NK-92 treated with Interleukin-12 subunit alpha and Interleukin-12 subunit beta, amount 100 ng/mL, for 24 hours (cell line): Measurements from ENCODE around the gene CLN6.

Source experiments
- DNase-seq: peaks from one replicate; lab custom pipeline; 2025; lab: John Stamatoyannopoulos, UW

CLN6 gene

DNA sequence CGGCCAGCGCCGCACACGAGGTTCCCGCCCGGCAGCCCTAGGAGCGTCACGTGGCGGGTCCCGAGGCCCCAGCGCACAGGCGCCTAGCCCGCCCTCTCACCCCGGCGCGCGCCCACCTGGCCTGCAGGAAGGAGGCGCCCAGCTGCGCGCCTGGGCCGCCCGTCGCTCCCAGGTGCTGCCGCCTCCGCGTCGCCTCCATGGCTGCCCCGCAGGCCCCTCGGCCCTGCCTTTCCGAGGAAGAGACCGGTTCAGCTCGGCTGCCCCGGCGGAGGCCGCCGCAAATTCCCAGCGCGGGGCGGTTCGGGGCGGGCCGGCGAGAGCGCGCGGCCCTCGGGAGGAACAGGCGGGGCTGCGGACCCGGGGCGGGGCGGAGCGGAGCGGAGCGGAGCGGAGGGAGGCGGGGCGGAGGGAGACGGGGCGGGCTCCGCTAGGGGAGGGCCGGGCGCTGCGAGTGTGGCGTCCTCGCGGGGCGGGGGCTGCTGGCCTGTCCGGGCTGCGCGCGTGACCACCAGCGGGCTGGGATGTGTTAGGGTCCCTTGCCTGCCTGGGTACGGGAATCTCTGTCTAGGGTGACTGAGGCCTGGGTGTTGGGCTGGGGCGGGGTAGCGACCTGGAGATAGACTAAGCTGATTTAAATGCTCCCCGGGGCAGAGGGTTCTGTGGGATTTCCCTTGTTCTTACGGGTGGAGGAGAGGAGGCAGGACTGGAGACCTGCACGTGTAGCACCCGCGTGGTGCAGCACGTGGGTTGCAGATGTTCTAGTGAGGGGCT lies at the start of gene CLN6:
Gene CLN6 (minus strand): TSS at position 343 of the 771 bp plus-strand sequence. CDS start 144 bp downstream, at position 199.
- peak; percentile 80 for DNase-seq

GRCh38 chr15:68278595-68279405 lies 49.3 kb upstream of the CLN6 start:
- DNase-seq: peak; percentile 42

DNA sequence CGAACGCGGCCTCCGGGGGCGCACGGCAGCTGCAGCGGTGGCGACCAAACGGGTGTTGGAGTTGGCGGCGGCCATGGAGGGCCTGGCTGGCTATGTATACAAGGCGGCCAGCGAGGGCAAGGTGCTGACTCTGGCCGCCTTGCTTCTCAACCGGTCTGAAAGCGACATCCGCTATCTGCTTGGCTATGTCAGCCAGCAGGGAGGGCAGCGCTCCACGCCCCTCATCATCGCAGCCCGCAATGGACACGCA lies 48.7 kb upstream of the CLN6 start:
- DNase-seq: no peak

GRCh38 chr15:68277603-68278344 lies 48.2 kb upstream of the CLN6 start, which contains the start of gene FEM1B:
TSS of gene FEM1B (plus strand) at chr15:68277745. CDS start at chr15:68278418, 673 bp downstream.
- peak; percentile 91 for DNase-seq

DNA sequence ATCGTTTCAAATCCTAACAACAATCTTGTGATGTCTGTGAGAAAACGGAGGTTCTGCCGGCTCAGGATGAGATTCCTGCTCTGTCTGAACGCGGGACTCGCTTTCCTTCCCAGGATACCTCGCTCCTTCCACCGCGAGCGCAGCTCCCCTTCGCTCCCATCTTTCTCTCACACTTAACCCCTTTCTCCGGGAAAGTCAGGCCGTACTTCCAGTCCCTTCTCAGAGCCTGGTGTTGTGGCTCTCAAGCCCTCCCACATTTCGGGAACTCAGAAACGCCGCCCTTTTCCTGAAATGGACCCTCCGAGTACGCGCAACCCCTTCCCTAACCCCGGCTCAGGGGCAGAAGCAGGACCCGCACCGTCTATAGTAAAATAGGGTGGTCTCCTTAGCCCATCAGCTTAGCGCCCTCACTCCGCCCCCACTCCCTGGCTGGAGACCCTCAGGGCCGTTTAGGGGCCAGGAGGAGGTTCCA lies 47.6 kb upstream of the CLN6 start:
- DNase-seq: no peak

GRCh38 chr15:68276668-68277067 lies 47.1 kb upstream of the CLN6 start:
- DNase-seq: no peak

DNA sequence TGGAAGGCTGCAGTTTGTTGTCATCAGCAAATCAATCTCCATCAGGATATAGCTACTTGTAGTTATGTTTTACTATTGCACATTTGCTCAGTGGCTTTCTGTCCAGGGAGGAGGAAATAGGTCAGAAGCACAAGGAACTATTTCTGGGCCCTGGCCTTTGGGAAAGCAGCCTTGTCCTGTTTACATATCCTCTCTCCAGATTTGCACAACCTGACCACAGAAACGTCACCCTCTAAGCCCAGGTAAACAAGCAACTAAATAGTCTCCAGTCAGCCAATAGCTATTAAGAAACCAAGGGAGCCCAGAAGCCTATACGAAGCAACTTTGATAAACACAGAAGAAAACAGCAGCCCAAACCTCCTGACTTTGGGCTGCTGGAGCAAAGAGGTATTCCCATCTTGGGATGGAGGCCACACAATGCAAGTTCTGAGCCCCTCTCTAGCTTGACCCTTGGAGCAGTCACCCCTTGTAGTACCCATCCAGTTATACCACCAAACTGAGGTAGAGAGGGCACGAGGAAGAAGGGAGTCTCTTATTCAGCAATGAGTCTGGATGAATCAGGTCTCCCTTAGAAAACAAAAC lies 45.7 kb upstream of the CLN6 start:
- no peak for DNase-seq

GRCh38 chr15:68274201-68274848 lies 44.8 kb upstream of the CLN6 start:
- DNase-seq: no peak

- no peak for DNase-seq
Measured at GRCh38 chr15:68272721-68273271, 43.3 kb upstream of the CLN6 start.

- DNase-seq: no peak
Measured at GRCh38 chr15:68271854-68272471, 42.4 kb upstream of the CLN6 start.

GRCh38 chr15:68268405-68268804 lies 38.9 kb upstream of the CLN6 start:
- DNase-seq: no peak

- no peak for DNase-seq
Measured at GRCh38 chr15:68265674-68266073, 36.1 kb upstream of the CLN6 start.

GRCh38 chr15:68265081-68265480 lies 35.6 kb upstream of the CLN6 start:
- DNase-seq: no peak

DNA sequence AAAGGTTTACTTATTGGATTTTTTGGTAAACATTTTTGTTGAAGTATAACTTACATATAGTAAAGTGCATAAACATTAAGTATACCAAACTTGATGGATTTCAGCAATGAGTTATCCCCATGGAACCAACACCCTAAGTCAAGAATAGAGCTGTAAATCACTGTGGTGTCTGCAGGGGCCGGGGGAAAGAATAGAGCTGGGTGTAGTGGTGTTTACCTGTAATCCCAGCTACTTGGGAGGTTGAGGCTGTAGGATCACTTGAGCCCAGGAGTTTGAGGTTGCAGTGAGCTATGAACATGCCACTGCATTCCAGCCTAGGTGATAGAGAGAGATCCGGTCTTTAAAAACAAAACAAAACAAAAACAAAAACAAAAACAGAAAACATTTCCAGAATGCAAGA lies 34.8 kb upstream of the CLN6 start:
- DNase-seq: no peak

- DNase-seq: no peak
Measured at GRCh38 chr15:68262514-68263356, 33.2 kb upstream of the CLN6 start.

- DNase-seq: no peak
Measured at GRCh38 chr15:68261980-68262379, 32.5 kb upstream of the CLN6 start.

- no peak for DNase-seq
Measured at GRCh38 chr15:68261241-68261640, 31.7 kb upstream of the CLN6 start.

- DNase-seq: no peak
Measured at GRCh38 chr15:68259883-68260282, 30.4 kb upstream of the CLN6 start.

DNA sequence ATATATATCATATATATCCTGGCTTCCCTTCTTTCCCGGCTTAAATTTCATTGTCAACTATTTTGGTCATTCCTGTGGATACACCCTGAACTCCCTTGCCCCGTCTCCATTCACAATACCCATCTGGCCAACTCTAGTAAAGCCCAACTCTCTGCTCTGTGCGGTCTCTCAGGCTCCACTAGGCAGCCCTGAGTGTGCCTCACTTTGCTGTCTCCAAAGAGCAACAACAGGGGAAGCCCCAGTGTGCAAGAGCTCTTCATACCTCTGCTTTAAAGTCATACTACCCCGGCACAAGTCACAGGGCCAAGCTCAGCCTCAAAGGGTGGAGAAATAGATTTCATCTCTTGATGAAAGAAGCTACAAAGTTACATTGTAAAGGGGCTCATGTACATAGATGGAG lies 29.2 kb upstream of the CLN6 start:
- no peak for DNase-seq
